ENCODE measurements around the gene MROH2A.

The MROH2A gene

GRCh38 chr2:233758849-233759248, 19.3 kb upstream of the MROH2A start:
- Histone ChIP-seq H4K20me1 (ENCODE audit: control insufficient read depth, insufficient read depth, low read depth, low read length) (no peaks in the 10 kb centered on the region), H3K79me2 (ENCODE audit: control insufficient read depth, low read length) (no peaks in the 10 kb centered on the region), H3K36me3 (ENCODE audit: control insufficient read depth, low read length) (no peaks in the 10 kb centered on the region), H3K27ac (ENCODE audit: low read depth, low read length) (no peak overlapping the region), H3K4me3 (ENCODE audit: low read length) (no peak overlapping the region), H3K4me1 (ENCODE audit: control insufficient read depth, low read length) (no peaks in the 10 kb centered on the region), H3K4me2 (ENCODE audit: low read length) (no peak overlapping the region), H3K9me2 (replicated peaks; ENCODE audit: control insufficient read depth, low read length) (no peaks in the 10 kb centered on the region), H3F3A (ENCODE audit: control insufficient read depth, insufficient read depth) (no peaks in the 10 kb centered on the region), H3K9me3 (ENCODE audit: control insufficient read depth, insufficient read depth, low read length) (no peaks in the 10 kb centered on the region), H3K27me3 (ENCODE audit: control insufficient read depth, low read length) (peaks cover 3% of the 10 kb centered on the region)
- TF ChIP-seq EZH2phosphoT487 (IDR thresholded peaks at IDR 0.05; ENCODE audit: borderline replicate concordance, low read length) (no peak), CTCF (IDR thresholded peaks at IDR 0.05; ENCODE audit: low read depth, low read length, poor library complexity, severe bottlenecking) (no peak)

- H3K4me1 ChIP-seq (ENCODE audit: control insufficient read depth, low read length), result no peaks in the 10 kb centered on the region
- TF ChIP-seq EZH2phosphoT487 (IDR thresholded peaks at IDR 0.05; ENCODE audit: borderline replicate concordance, low read length) (no peak), CTCF (IDR thresholded peaks at IDR 0.05; ENCODE audit: low read depth, low read length, poor library complexity, severe bottlenecking) (no peak)
- H3F3A ChIP-seq (ENCODE audit: control insufficient read depth, insufficient read depth), result no peaks in the 10 kb centered on the region
- H3K36me3 ChIP-seq (ENCODE audit: control insufficient read depth, low read length), result no peaks in the 10 kb centered on the region
- no peaks in the 10 kb centered on the region for H3K79me2 ChIP-seq (ENCODE audit: control insufficient read depth, low read length)
- H4K20me1 ChIP-seq (ENCODE audit: control insufficient read depth, insufficient read depth, low read depth, low read length), result no peaks in the 10 kb centered on the region
- H3K9me3 ChIP-seq (ENCODE audit: control insufficient read depth, insufficient read depth, low read length), result no peaks in the 10 kb centered on the region
- no peak within 1 kb of the TSS for H3K4me2 ChIP-seq (ENCODE audit: low read length)
- no peaks in the 10 kb centered on the region for H3K9me2 ChIP-seq (replicated peaks; ENCODE audit: control insufficient read depth, low read length)
- H3K27me3 ChIP-seq (ENCODE audit: control insufficient read depth, low read length), result peaks cover 6% of the 10 kb centered on the region
- no peak within 1 kb of the TSS for H3K4me3 ChIP-seq (ENCODE audit: low read length)
- no peak within 1 kb of the TSS for H3K27ac ChIP-seq (ENCODE audit: low read depth, low read length)
Measured at GRCh38 chr2:233760043-233760442, 18.1 kb upstream of the MROH2A start, which contains the start of gene UGT1A1. UGT1A1 (plus strand) TSS chr2:233760270; CDS start chr2:233760288, 18 bp downstream.

GRCh38 chr2:233761040-233761769, 16.9 kb upstream of the MROH2A start:
- Histone ChIP-seq H3K4me1 (ENCODE audit: control insufficient read depth, low read length) (no peaks in the 10 kb centered on the region), H3K4me3 (ENCODE audit: low read length) (no peak overlapping the region), H3K4me2 (ENCODE audit: low read length) (no peak overlapping the region), H3K27me3 (ENCODE audit: control insufficient read depth, low read length) (peaks cover 6% of the 10 kb centered on the region), H4K20me1 (ENCODE audit: control insufficient read depth, insufficient read depth, low read depth, low read length) (no peaks in the 10 kb centered on the region), H3K36me3 (ENCODE audit: control insufficient read depth, low read length) (no peaks in the 10 kb centered on the region), H3K9me3 (ENCODE audit: control insufficient read depth, insufficient read depth, low read length) (no peaks in the 10 kb centered on the region), H3F3A (ENCODE audit: control insufficient read depth, insufficient read depth) (no peaks in the 10 kb centered on the region), H3K27ac (ENCODE audit: low read depth, low read length) (no peak overlapping the region), H3K9me2 (replicated peaks; ENCODE audit: control insufficient read depth, low read length) (no peaks in the 10 kb centered on the region), H3K79me2 (ENCODE audit: control insufficient read depth, low read length) (no peaks in the 10 kb centered on the region)
- TF ChIP-seq EZH2phosphoT487 (IDR thresholded peaks at IDR 0.05; ENCODE audit: borderline replicate concordance, low read length) (no peak), CTCF (IDR thresholded peaks at IDR 0.05; ENCODE audit: low read depth, low read length, poor library complexity, severe bottlenecking) (no peak)

Data from DOHH2 (cell line).